Breast epithelium (tissue), 4 donors: ENCODE measurements around the gene TMEM167B. TPM values are rescaled to one million over a fixed set of nuclear protein-coding genes. Genes with fewer than 3 reads are reported as not detected.
"Not testable (repeated sequence)": the region's sequence is repeated elsewhere in the genome, so short reads cannot be mapped to it uniquely, and the experiment has no call there.

Experiments used
- DNase-seq, 2 donors: peaks; one replicate each; pipeline ENCODE4 v3.0.0-alpha.2; 2019; ENCODE audit warnings: low spot score in 2 of 2
- H3K27ac ChIP-seq, 2 donors: fragments of 200-600 bp; sonication (generic) in 1 of 2; one replicate each; pipeline ENCODE4 v1.5.1; 2016 to 2019; ENCODE audit warnings: mild to moderate bottlenecking in 1 of 2
- H3K27me3 ChIP-seq, 2 donors: fragments of 200-600 bp; sonication (generic) in 1 of 2; one replicate each; pipeline versions ENCODE4 v1.5.1 to v1.6.0; 2017 to 2019; ENCODE audit warnings: control low read depth in 1 of 2, mild to moderate bottlenecking in 1 of 2
- H3K36me3 ChIP-seq: fragments of 200-600 bp; one replicate; pipeline ENCODE4 v1.5.1; 2019
- H3K4me1 ChIP-seq, 2 donors: fragments of 200-600 bp; sonication (generic); one replicate each; pipeline ENCODE4 v1.5.1; 2016 to 2019; ENCODE audit warnings: control low read depth in 1 of 2
- H3K4me3 ChIP-seq, 3 donors: fragments of 200-600 bp; sonication (generic); 1 replicate in 2 of 3; 2 replicates in 1 of 3; pipeline ENCODE4 v1.5.1; 2016 to 2019; ENCODE audit warnings: mild to moderate bottlenecking in 3 of 3, moderate library complexity in 2 of 3
- H3K9me3 ChIP-seq, 2 donors: fragments of 200-600 bp; sonication (generic) in 1 of 2; one replicate each; pipeline ENCODE4 v1.5.1; 2016 to 2019; ENCODE audit warnings: control low read depth in 1 of 2
- CTCF ChIP-seq, 3 donors: fragments of 450-650 bp; IDR thresholded peaks; one replicate each; pipeline ENCODE4 v1.5.1; 2016 to 2017; ENCODE audit warnings: antibody characterized with exemption in 3 of 3, mild to moderate bottlenecking in 3 of 3, moderate library complexity in 3 of 3
- POLR2A ChIP-seq: fragments of 450-650 bp; IDR thresholded peaks from one replicate; pipeline ENCODE4 v1.6.1; 2016; ENCODE audit warnings: antibody characterized with exemption, mild to moderate bottlenecking, moderate library complexity
- POLR2AphosphoS5 ChIP-seq, 3 donors: sonication (generic); formaldehyde crosslinking; IDR thresholded peaks; one replicate each; pipeline ENCODE4 v1.6.1; 2017; ENCODE audit warnings: antibody characterized with exemption in 3 of 3
- intact Hi-C: fragments of 100-400 bp; cut with DNase I; formaldehyde crosslinking; loops from one replicate; pipeline ENCODE4 v1.15.1; 2023; ENCODE audit warnings: low total_unique reads
- total RNA-seq, 3 donors: library from RNA; depleted of rRNA; stranded (reverse); fragments of >200 nt; gene quantifications; one replicate each; pipeline ENCODE4 v1.1.0, GENCODE V29; 2016

TMEM167B gene
- total RNA-seq, 3 donors from 2014 or later = 30.7 to 32.6 (median 32.4) TPM

DNA sequence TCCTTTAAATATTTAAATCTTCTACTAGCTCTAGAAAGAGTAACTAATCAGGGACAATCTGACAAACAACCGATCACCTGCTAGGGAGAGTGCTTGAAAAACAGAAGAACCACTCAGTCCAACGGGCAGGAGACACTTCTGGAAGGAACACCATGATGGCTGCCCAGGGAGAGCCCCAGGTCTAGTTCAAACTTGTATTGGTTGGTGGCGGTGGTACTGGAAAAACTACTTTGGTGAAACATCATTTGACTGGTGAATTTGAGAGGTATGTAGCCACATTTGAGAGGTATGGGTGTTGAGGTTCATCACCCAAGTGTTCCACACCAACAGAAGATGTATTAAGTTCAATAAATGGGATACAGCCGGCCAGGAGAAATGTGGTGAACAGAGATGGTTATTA lies 43.9 kb upstream of the TMEM167B start:
- H3K4me1 ChIP-seq = no peaks in the 10 kb centered on the region
- H3K27ac ChIP-seq = no peak overlapping the region
- no peaks in the 10 kb centered on the region for H3K36me3 ChIP-seq
- intact Hi-C loops = no loop called here
- no peak for DNase-seq
- no peaks in the 10 kb centered on the region for H3K9me3 ChIP-seq
- H3K4me3 ChIP-seq = no peak overlapping the region
- TF ChIP-seq CTCF (IDR thresholded peaks at IDR 0.05) = no peak
- no peak for TF ChIP-seq POLR2A
- TF ChIP-seq POLR2AphosphoS5 (IDR thresholded peaks at IDR 0.05) = no peak
- no peaks in the 10 kb centered on the region for H3K27me3 ChIP-seq

- Histone ChIP-seq H3K4me1 (no peaks in the 10 kb centered on the region), H3K4me3 (no peak overlapping the region), H3K27ac (no peak overlapping the region), H3K9me3 (no peaks in the 10 kb centered on the region), H3K27me3 (no peaks in the 10 kb centered on the region), H3K36me3 (no peaks in the 10 kb centered on the region)
- DNase-seq = no peak
- TF ChIP-seq POLR2AphosphoS5 (IDR thresholded peaks at IDR 0.05) = no peak
- no peak for TF ChIP-seq CTCF (IDR thresholded peaks at IDR 0.05)
- TF ChIP-seq POLR2A = no peak
- intact Hi-C loops = no loop called here
Observed at GRCh38 chr1:109047339-109047738, 43.2 kb upstream of the TMEM167B start.

DNA sequence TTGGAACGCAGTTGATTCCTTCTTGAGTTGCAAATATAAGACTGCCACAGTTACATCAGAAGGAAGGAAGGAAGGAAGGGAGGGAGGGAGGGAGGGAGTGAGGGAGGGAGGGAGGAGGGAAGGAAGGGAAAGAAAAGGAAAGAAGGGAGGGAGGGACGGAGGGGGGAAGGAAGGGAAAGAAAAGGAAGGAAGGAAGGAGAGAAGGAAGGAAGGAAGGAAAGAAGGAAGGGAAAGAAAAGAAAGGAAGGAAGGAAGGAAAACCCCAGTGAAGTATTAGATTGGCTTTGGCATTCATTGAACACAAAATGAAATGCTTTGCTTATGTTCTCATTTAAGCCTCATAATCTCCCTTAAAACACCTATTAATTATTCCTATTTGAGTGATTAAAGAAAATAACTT lies 42.2 kb upstream of the TMEM167B start:
- intact Hi-C loops = no loop called here

GRCh38 chr1:109050228-109050995 lies 40.2 kb upstream of the TMEM167B start:
- no peaks in the 10 kb centered on the region for H3K27me3 ChIP-seq
- no peak for DNase-seq
- TF ChIP-seq POLR2AphosphoS5 (IDR thresholded peaks at IDR 0.05) (no peak), CTCF (IDR thresholded peaks at IDR 0.05) (no peak), POLR2A (no peak)
- H3K9me3 ChIP-seq = no peaks in the 10 kb centered on the region
- intact Hi-C loops = no loop called here
- H3K36me3 ChIP-seq = no peaks in the 10 kb centered on the region
- no peak overlapping the region for H3K4me3 ChIP-seq
- H3K27ac ChIP-seq = no peak overlapping the region
- H3K4me1 ChIP-seq = no peaks in the 10 kb centered on the region

More for the DNA sequence above, 42.2 kb upstream of the TMEM167B start:
- Histone ChIP-seq H3K4me3 (no peak overlapping the region), H3K27ac (no peak overlapping the region), H3K27me3 (no peaks in the 10 kb centered on the region), H3K36me3 (no peaks in the 10 kb centered on the region), H3K9me3 (no peaks in the 10 kb centered on the region), H3K4me1 (no peaks in the 10 kb centered on the region)
- DNase-seq = no peak
- TF ChIP-seq POLR2AphosphoS5 (IDR thresholded peaks at IDR 0.05) (no peak), CTCF (IDR thresholded peaks at IDR 0.05) (no peak), POLR2A (no peak)

GRCh38 chr1:109052145-109052544 lies 38.4 kb upstream of the TMEM167B start:
- H3K27ac ChIP-seq, H3K36me3 ChIP-seq, H3K4me1 ChIP-seq, H3K27me3 ChIP-seq, DNase-seq, H3K9me3 ChIP-seq, intact Hi-C loops, H3K4me3 ChIP-seq: not testable (repeated sequence)
